ENCODE measurements around the gene TMEFF1.

TMEFF1 gene

GRCh38 chr9:100577776-100578448, 105.0 kb downstream of the TMEFF1 start, which contains the start of gene CAVIN4:
CAVIN4 (plus strand) TSS chr9:100578079; CDS start chr9:100578144, 65 bp downstream.
- Histone ChIP-seq H3F3A (ENCODE audit: insufficient read depth) (no peaks in the 10 kb centered on the region), H3K4me3 (ENCODE audit: insufficient read depth, low read length, poor library complexity, severe bottlenecking) (no peak within 1 kb of the TSS), H3K27ac (ENCODE audit: low read depth, low read length) (no peak within 1 kb of the TSS), H3K36me3 (ENCODE audit: low read length) (no peaks in the 10 kb centered on the region), H2AFZ (ENCODE audit: low read depth, low read length, severe bottlenecking) (no peak within 1 kb of the TSS), H3K27me3 (ENCODE audit: low read length) (no peaks in the 10 kb centered on the region), H3K79me2 (ENCODE audit: insufficient read depth, low read length) (no peaks in the 10 kb centered on the region), H3K9me2 (replicated peaks; ENCODE audit: insufficient read depth, low read length) (no peaks in the 10 kb centered on the region), H4K20me1 (ENCODE audit: low read depth, low read length) (no peaks in the 10 kb centered on the region), H3K9me3 (ENCODE audit: insufficient read depth, low read length) (no peaks in the 10 kb centered on the region), H3K4me2 (ENCODE audit: low read depth, low read length, poor library complexity, severe bottlenecking) (no peak within 1 kb of the TSS), H3K9ac (ENCODE audit: low read length) (no peak within 1 kb of the TSS)
- TF ChIP-seq EZH2phosphoT487 (conservative IDR thresholded peaks at IDR 0.05; ENCODE audit: low read length), result no peak
- TF ChIP-seq, protein P1, sequence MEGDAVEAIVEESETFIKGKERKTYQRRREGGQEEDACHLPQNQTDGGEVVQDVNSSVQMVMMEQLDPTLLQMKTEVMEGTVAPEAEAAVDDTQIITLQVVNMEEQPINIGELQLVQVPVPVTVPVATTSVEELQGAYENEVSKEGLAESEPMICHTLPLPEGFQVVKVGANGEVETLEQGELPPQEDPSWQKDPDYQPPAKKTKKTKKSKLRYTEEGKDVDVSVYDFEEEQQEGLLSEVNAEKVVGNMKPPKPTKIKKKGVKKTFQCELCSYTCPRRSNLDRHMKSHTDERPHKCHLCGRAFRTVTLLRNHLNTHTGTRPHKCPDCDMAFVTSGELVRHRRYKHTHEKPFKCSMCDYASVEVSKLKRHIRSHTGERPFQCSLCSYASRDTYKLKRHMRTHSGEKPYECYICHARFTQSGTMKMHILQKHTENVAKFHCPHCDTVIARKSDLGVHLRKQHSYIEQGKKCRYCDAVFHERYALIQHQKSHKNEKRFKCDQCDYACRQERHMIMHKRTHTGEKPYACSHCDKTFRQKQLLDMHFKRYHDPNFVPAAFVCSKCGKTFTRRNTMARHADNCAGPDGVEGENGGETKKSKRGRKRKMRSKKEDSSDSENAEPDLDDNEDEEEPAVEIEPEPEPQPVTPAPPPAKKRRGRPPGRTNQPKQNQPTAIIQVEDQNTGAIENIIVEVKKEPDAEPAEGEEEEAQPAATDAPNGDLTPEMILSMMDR (IDR thresholded peaks at IDR 0.05; ENCODE audit: insufficient read depth, low read length, poor library complexity, severe bottlenecking), result no peak

DNA sequence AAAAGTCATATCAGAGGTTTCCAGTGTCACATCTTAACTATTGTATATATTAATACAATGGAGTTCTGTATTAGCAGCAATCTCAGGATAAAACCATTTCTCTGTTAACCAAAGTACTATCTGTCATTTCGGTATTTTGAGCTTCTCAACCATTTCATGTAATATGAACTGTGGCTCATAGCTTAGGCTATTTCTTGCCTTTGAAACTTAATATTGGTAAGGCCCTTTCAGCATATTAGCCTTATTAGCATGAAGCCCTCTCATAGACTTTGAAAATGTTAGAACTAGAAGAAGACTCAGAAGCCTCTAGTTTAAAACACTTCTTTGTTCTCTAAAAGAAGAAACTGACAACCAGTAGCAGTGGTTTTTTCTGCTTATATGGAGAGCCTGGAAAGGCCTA, 105.7 kb downstream of the TMEFF1 start:
- Histone ChIP-seq H3F3A (ENCODE audit: insufficient read depth) (no peaks in the 10 kb centered on the region), H2AFZ (ENCODE audit: low read depth, low read length, severe bottlenecking) (no peak overlapping the region), H3K27ac (ENCODE audit: low read depth, low read length) (no peak overlapping the region), H3K9me2 (replicated peaks; ENCODE audit: insufficient read depth, low read length) (no peaks in the 10 kb centered on the region), H3K4me2 (ENCODE audit: low read depth, low read length, poor library complexity, severe bottlenecking) (no peak overlapping the region), H3K9me3 (ENCODE audit: insufficient read depth, low read length) (no peaks in the 10 kb centered on the region), H3K9ac (ENCODE audit: low read length) (no peak overlapping the region), H3K4me3 (ENCODE audit: insufficient read depth, low read length, poor library complexity, severe bottlenecking) (no peak overlapping the region), H3K36me3 (ENCODE audit: low read length) (no peaks in the 10 kb centered on the region), H3K79me2 (ENCODE audit: insufficient read depth, low read length) (no peaks in the 10 kb centered on the region), H4K20me1 (ENCODE audit: low read depth, low read length) (no peaks in the 10 kb centered on the region), H3K27me3 (ENCODE audit: low read length) (no peaks in the 10 kb centered on the region)
- TF ChIP-seq EZH2phosphoT487 (conservative IDR thresholded peaks at IDR 0.05; ENCODE audit: low read length), result no peak
- TF ChIP-seq, protein P1 (IDR thresholded peaks at IDR 0.05; ENCODE audit: insufficient read depth, low read length, poor library complexity, severe bottlenecking), result no peak

- Histone ChIP-seq H3K27ac (ENCODE audit: low read depth, low read length) (no peak overlapping the region), H3K9me3 (ENCODE audit: insufficient read depth, low read length) (no peaks in the 10 kb centered on the region), H4K20me1 (ENCODE audit: low read depth, low read length) (no peaks in the 10 kb centered on the region), H3K4me3 (ENCODE audit: insufficient read depth, low read length, poor library complexity, severe bottlenecking) (no peak overlapping the region), H3K9ac (ENCODE audit: low read length) (no peak overlapping the region), H3K79me2 (ENCODE audit: insufficient read depth, low read length) (no peaks in the 10 kb centered on the region), H3K27me3 (ENCODE audit: low read length) (no peaks in the 10 kb centered on the region), H2AFZ (ENCODE audit: low read depth, low read length, severe bottlenecking) (no peak overlapping the region), H3K36me3 (ENCODE audit: low read length) (no peaks in the 10 kb centered on the region), H3K9me2 (replicated peaks; ENCODE audit: insufficient read depth, low read length) (no peaks in the 10 kb centered on the region), H3F3A (ENCODE audit: insufficient read depth) (no peaks in the 10 kb centered on the region), H3K4me2 (ENCODE audit: low read depth, low read length, poor library complexity, severe bottlenecking) (no peak overlapping the region)
- TF ChIP-seq, protein P1 (IDR thresholded peaks at IDR 0.05; ENCODE audit: insufficient read depth, low read length, poor library complexity, severe bottlenecking), result no peak
- no peak for TF ChIP-seq EZH2phosphoT487 (conservative IDR thresholded peaks at IDR 0.05; ENCODE audit: low read length)
These were observed 106.7 kb downstream of the TMEFF1 start for GRCh38 chr9:100579665-100580064.

Data from SU-DHL-6 (cell line).